ENCODE results near the gene BPIFA2. TPM values are rescaled to one million over a fixed set of nuclear protein-coding genes. Genes with fewer than 3 reads are reported as not detected.

Gene BPIFA2
- total RNA-seq, 1 experiment from 2014 or later = not detected

DNA sequence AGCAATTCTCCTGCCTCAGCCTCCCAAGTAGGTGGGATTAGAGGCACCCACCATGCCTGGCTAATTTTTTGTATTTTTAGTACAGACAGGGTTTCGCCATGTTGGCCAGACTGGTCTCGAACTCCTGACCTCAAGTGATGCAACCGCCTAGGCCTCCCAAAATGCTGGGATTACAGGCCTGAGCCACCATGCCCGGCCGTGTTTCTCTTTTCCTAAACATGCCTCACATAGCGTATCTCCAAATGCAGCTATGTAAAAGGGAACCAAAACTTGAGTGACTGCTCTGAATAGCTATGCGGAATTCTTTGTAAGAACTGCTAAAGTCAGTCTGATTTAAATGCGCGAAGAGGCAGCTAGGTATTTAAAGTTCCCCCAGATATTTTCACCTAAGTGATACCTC, 20.5 kb downstream of the BPIFA2 start:
- Histone ChIP-seq H3K4me2 (ENCODE audit: insufficient read depth, insufficient read length, low read length) (no peak overlapping the region), H4K5ac (ENCODE audit: insufficient read length, low read depth, low read length) (no peak overlapping the region), H2AK5ac (ENCODE audit: insufficient read length, low read length) (no peak overlapping the region), H4K91ac (ENCODE audit: insufficient read length, low read depth, low read length) (no peak overlapping the region), H3K9me3 (ENCODE audit: control insufficient read depth, low read depth, low read length) (no peaks in the 10 kb centered on the region), H3K4ac (ENCODE audit: low read depth, low read length) (no peak overlapping the region), H3T11ph (ENCODE audit: low read length) (no peak overlapping the region), H3K18ac (ENCODE audit: insufficient read length, low read depth, low read length) (no peak overlapping the region), H3K14ac (ENCODE audit: insufficient read depth, low read length) (no peak overlapping the region), H4K8ac (replicated peaks; ENCODE audit: insufficient read length, low read depth, low read length) (no peak overlapping the region), H3K27me3 (ENCODE audit: insufficient read depth, low read length) (no peaks in the 10 kb centered on the region), H2BK15ac (ENCODE audit: low read depth, low read length) (no peak overlapping the region), H3K23ac (ENCODE audit: insufficient read length, low read depth, low read length) (no peak overlapping the region), H3K79me1 (ENCODE audit: insufficient read depth, low read depth, low read length, poor library complexity, severe bottlenecking) (no peaks in the 10 kb centered on the region), H2BK20ac (ENCODE audit: low read depth, low read length, poor library complexity, severe bottlenecking) (no peak overlapping the region), H4K20me1 (ENCODE audit: control insufficient read depth, insufficient read depth, insufficient read length) (no peaks in the 10 kb centered on the region), H3K56ac (ENCODE audit: insufficient read length, low read depth, low read length) (no peak overlapping the region), H2BK5ac (ENCODE audit: insufficient read length, low read length) (no peak overlapping the region), H2BK120ac (ENCODE audit: low read depth, low read length, poor library complexity, severe bottlenecking) (no peak overlapping the region), H3K27ac (ENCODE audit: insufficient read length, low read depth, low read length) (no peak overlapping the region), H2BK12ac (ENCODE audit: insufficient read length, low read depth, low read length) (no peak overlapping the region), H3K23me2 (ENCODE audit: insufficient read length, low read depth, low read length, poor library complexity, severe bottlenecking) (no peaks in the 10 kb centered on the region), H3K9ac (ENCODE audit: extremely low read depth, insufficient read length, low read length) (no peak overlapping the region), H2AFZ (ENCODE audit: low read length) (no peak overlapping the region), H3K79me2 (ENCODE audit: insufficient read depth, low read length) (no peaks in the 10 kb centered on the region), H3K4me1 (ENCODE audit: insufficient read depth, low read length) (no peaks in the 10 kb centered on the region)
- H3K4me3 Mint-ChIP-seq = no peak overlapping the region
- peaks cover 3 to 6% of the 10 kb centered on the region in 2 experiments; a peak in 3 of 4 replicates for H3K4me1 Mint-ChIP-seq
- TF ChIP-seq, protein P1, sequence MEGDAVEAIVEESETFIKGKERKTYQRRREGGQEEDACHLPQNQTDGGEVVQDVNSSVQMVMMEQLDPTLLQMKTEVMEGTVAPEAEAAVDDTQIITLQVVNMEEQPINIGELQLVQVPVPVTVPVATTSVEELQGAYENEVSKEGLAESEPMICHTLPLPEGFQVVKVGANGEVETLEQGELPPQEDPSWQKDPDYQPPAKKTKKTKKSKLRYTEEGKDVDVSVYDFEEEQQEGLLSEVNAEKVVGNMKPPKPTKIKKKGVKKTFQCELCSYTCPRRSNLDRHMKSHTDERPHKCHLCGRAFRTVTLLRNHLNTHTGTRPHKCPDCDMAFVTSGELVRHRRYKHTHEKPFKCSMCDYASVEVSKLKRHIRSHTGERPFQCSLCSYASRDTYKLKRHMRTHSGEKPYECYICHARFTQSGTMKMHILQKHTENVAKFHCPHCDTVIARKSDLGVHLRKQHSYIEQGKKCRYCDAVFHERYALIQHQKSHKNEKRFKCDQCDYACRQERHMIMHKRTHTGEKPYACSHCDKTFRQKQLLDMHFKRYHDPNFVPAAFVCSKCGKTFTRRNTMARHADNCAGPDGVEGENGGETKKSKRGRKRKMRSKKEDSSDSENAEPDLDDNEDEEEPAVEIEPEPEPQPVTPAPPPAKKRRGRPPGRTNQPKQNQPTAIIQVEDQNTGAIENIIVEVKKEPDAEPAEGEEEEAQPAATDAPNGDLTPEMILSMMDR (conservative IDR thresholded peaks at IDR 0.05) = no peak
- H3K36me3 Mint-ChIP-seq (ENCODE audit: insufficient read depth in 1 of 3, low read depth in 3 of 3) = peaks cover 4 to 8% (median 6%) of the 10 kb centered on the region in 3 experiments; a peak in 5 of 7 replicates
- DNase-seq = no peak
- H3K27ac Mint-ChIP-seq = peak overlapping the region in 1 of 3 experiments; percentile 37; a peak in 1 of 7 replicates
- peaks cover 3 to 9% of the 10 kb centered on the region in 2 experiments for H3K9me3 Mint-ChIP-seq
- WGBS (ENCODE audit: extremely low coverage, insufficient read length, low lambda C conversion rate) = no CpG with 5 or more reads among the region's 9 CpGs
- peaks cover 13% of the 10 kb centered on the region for H3K27me3 Mint-ChIP-seq (ENCODE audit: low read depth)
